Measurements from ENCODE around the gene C11orf52.

GRCh38 chr11:111946499-111946898, 27.8 kb downstream of the C11orf52 start:
- TF ChIP-seq CTCF (IDR thresholded peaks at IDR 0.05; ENCODE audit: insufficient read depth, low read length, poor library complexity, severe bottlenecking) (no peak), EZH2phosphoT487 (conservative IDR thresholded peaks at IDR 0.05; ENCODE audit: low read length) (no peak)
